Activated naive CD4-positive, alpha-beta T cell treated with anti-CD3 and anti-CD28 coated beads for 36 hours (primary cell): Measurements from ENCODE around the gene GNA15. TPM values are rescaled to one million over a fixed set of nuclear protein-coding genes. Genes with fewer than 3 reads are reported as not detected.

Experiments used
- CTCF ChIA-PET: fragments of 350-600 bp; sonication (Branson Sonifier 250); formaldehyde crosslinking; loops from one replicate; lab custom pipeline; 2021; ENCODE audit warnings: antibody characterized with exemption; lab: Charles Lee
- DNase-seq: peaks from one replicate; pipeline ENCODE4 v3.0.0-alpha.2; 2020
- H3K27ac Mint-ChIP-seq: one replicate; pipeline ENCODE4 v1.8.0; 2021; ENCODE audit warnings: mild to moderate bottlenecking, mixed read lengths
- H3K27me3 Mint-ChIP-seq: one replicate; pipeline ENCODE4 v1.8.0; 2021; ENCODE audit warnings: low read depth, mixed read lengths
- H3K36me3 Mint-ChIP-seq: one replicate; pipeline ENCODE4 v1.8.0; 2021; ENCODE audit warnings: low read depth, mixed read lengths
- H3K4me1 Mint-ChIP-seq: one replicate; pipeline ENCODE4 v1.8.0; 2021; ENCODE audit warnings: low read depth, mixed read lengths
- H3K4me3 Mint-ChIP-seq: one replicate; pipeline ENCODE4 v1.8.0; 2021; ENCODE audit warnings: mild to moderate bottlenecking, moderate library complexity, mixed read lengths
- H3K9me3 Mint-ChIP-seq: one replicate; pipeline ENCODE4 v1.8.0; 2021; ENCODE audit warnings: mixed read lengths
- intact Hi-C: fragments of 100-400 bp; cut with micrococcal nuclease; formaldehyde crosslinking; loops from one replicate; pipeline ENCODE4 v1.15.1; 2023
- total RNA-seq, 2 experiments: library from RNA; stranded (reverse); gene quantifications; one replicate each; pipeline ENCODE4 v1.2.3, GENCODE V29; 2021

Gene GNA15
- total RNA-seq, 2 experiments from 2014 or later, result 26.6 to 28.4 TPM

- peaks cover 18% of the 10 kb centered on the region for H3K4me1 Mint-ChIP-seq
- CTCF ChIA-PET, result no interaction called here
- no peaks in the 10 kb centered on the region for H3K9me3 Mint-ChIP-seq
- no peak overlapping the region for H3K4me3 Mint-ChIP-seq
- H3K27me3 Mint-ChIP-seq, result no peaks in the 10 kb centered on the region
- no peak for DNase-seq
- H3K36me3 Mint-ChIP-seq, result peaks cover 21% of the 10 kb centered on the region
- H3K27ac Mint-ChIP-seq, result no peak overlapping the region
- intact Hi-C loops, result no loop called here
Observed at GRCh38 chr19:3175781-3176714, 40.2 kb downstream of the GNA15 start.

GRCh38 chr19:3176715-3177501 lies 41.1 kb downstream of the GNA15 start:
- CTCF ChIA-PET, result no interaction called here
- peak overlapping the region; percentile 68 for H3K4me3 Mint-ChIP-seq
- no peaks in the 10 kb centered on the region for H3K9me3 Mint-ChIP-seq
- intact Hi-C loops, result loop anchor here (1.0 kb wide), 1 partner anchor 227 kb away; no protein-coding TSS in a partner anchor
- H3K36me3 Mint-ChIP-seq, result peaks cover 21% of the 10 kb centered on the region
- no peaks in the 10 kb centered on the region for H3K27me3 Mint-ChIP-seq
- DNase-seq, result peak; percentile 84
- H3K27ac Mint-ChIP-seq, result peak overlapping the region; percentile 84
- peaks cover 20% of the 10 kb centered on the region for H3K4me1 Mint-ChIP-seq

- CTCF ChIA-PET, result no interaction called here
- H3K9me3 Mint-ChIP-seq, result no peaks in the 10 kb centered on the region
- intact Hi-C loops, result loop anchor here (2.0 kb wide), 1 partner anchor 46 kb away; no protein-coding TSS in a partner anchor
Observed at GRCh38 chr19:3178377-3178972, 42.6 kb downstream of the GNA15 start, which contains the start of gene S1PR4. TSS of gene S1PR4 (plus strand) at chr19:3178769. CDS start at chr19:3178793, 24 bp downstream.

GRCh38 chr19:3178973-3179738 lies 43.3 kb downstream of the GNA15 start:
- H3K9me3 Mint-ChIP-seq, result no peaks in the 10 kb centered on the region
- CTCF ChIA-PET, result no interaction called here
- no peaks in the 10 kb centered on the region for H3K27me3 Mint-ChIP-seq
- intact Hi-C loops, result loop anchor here (2.0 kb wide), 1 partner anchor 46 kb away; no protein-coding TSS in a partner anchor
- peak; percentile 40 for DNase-seq
- peak overlapping the region; percentile 100 for H3K4me3 Mint-ChIP-seq
- H3K36me3 Mint-ChIP-seq, result peaks cover 21% of the 10 kb centered on the region
- H3K27ac Mint-ChIP-seq, result peak overlapping the region; percentile 99
- peaks cover 34% of the 10 kb centered on the region for H3K4me1 Mint-ChIP-seq

More at GRCh38 chr19:3178377-3178972, 42.6 kb downstream of the GNA15 start, which contains the start of gene S1PR4:
- DNase-seq, result peak; percentile 73
- Mint-ChIP-seq H3K4me1 (peaks cover 27% of the 10 kb centered on the region), H3K27ac (peak within 1 kb of the TSS; percentile 99), H3K36me3 (peaks cover 21% of the 10 kb centered on the region), H3K27me3 (no peaks in the 10 kb centered on the region), H3K4me3 (peak within 1 kb of the TSS; percentile 100)

GRCh38 chr19:3179739-3180293 lies 44.0 kb downstream of the GNA15 start:
- H3K27me3 Mint-ChIP-seq, result no peaks in the 10 kb centered on the region
- CTCF ChIA-PET, result no interaction called here
- no peaks in the 10 kb centered on the region for H3K9me3 Mint-ChIP-seq
- peak overlapping the region; percentile 99 for H3K27ac Mint-ChIP-seq
- H3K4me1 Mint-ChIP-seq, result peaks cover 40% of the 10 kb centered on the region
- peaks cover 21% of the 10 kb centered on the region for H3K36me3 Mint-ChIP-seq
- peak overlapping the region; percentile 100 for H3K4me3 Mint-ChIP-seq
- intact Hi-C loops, result loop anchor here (1.0 to 2.0 kb wide), 2 partner anchors 25 to 47 kb away; no protein-coding TSS in a partner anchor
- DNase-seq, result peak; percentile 74

- H3K27ac Mint-ChIP-seq, result peak overlapping the region; percentile 99
- H3K4me1 Mint-ChIP-seq, result peaks cover 54% of the 10 kb centered on the region
- intact Hi-C loops, result loop anchor here (2.0 kb wide), 1 partner anchor 123 kb away; no protein-coding TSS in a partner anchor
Observed at GRCh38 chr19:3183721-3184641, 48.1 kb downstream of the GNA15 start.

GRCh38 chr19:3184847-3185460 lies 49.1 kb downstream of the GNA15 start:
- Mint-ChIP-seq H3K4me1 (peaks cover 57% of the 10 kb centered on the region), H3K36me3 (peaks cover 20% of the 10 kb centered on the region), H3K4me3 (peak overlapping the region; percentile 98), H3K27ac (peak overlapping the region; percentile 99), H3K9me3 (no peaks in the 10 kb centered on the region), H3K27me3 (no peaks in the 10 kb centered on the region)
- CTCF ChIA-PET, result interaction anchor here (1.6 kb wide), 1 partner anchor 233 kb away, joined by 3 read pairs; no protein-coding TSS in a partner anchor
- peak; percentile 84 for DNase-seq
- intact Hi-C loops, result loop anchor here (1.0 to 2.0 kb wide), 4 partner anchors 124 to 402 kb away; partner anchors contain the start of gene SGTA

More at GRCh38 chr19:3183721-3184641, 48.1 kb downstream of the GNA15 start:
- CTCF ChIA-PET, result interaction anchor here (0.6 to 1.6 kb wide), 4 partner anchors 20 to 1401 kb away, joined by 3 to 5 read pairs (median 3); no protein-coding TSS in a partner anchor
- H3K36me3 Mint-ChIP-seq, result peaks cover 28% of the 10 kb centered on the region
- no peaks in the 10 kb centered on the region for H3K27me3 Mint-ChIP-seq
- H3K4me3 Mint-ChIP-seq, result no peak overlapping the region
- H3K9me3 Mint-ChIP-seq, result no peaks in the 10 kb centered on the region
- no peak for DNase-seq

- H3K27me3 Mint-ChIP-seq, result no peaks in the 10 kb centered on the region
- no peaks in the 10 kb centered on the region for H3K9me3 Mint-ChIP-seq
- H3K27ac Mint-ChIP-seq, result peak within 1 kb of the TSS; percentile 99
- peaks cover 57% of the 10 kb centered on the region for H3K4me1 Mint-ChIP-seq
- H3K36me3 Mint-ChIP-seq, result peaks cover 13% of the 10 kb centered on the region
- peak; percentile 95 for DNase-seq
- H3K4me3 Mint-ChIP-seq, result peak within 1 kb of the TSS; percentile 98
- CTCF ChIA-PET, result interaction anchor here (1.6 kb wide), 1 partner anchor 234 kb away, joined by 3 read pairs; no protein-coding TSS in a partner anchor
- intact Hi-C loops, result loop anchor here (1.0 to 2.0 kb wide), 4 partner anchors 125 to 402 kb away; partner anchors contain the start of gene SGTA
Observed at GRCh38 chr19:3185461-3186159, 49.8 kb downstream of the GNA15 start, which contains the start of gene NCLN. TSS of gene NCLN (plus strand) at chr19:3185930. CDS start at chr19:3186031, 101 bp downstream.

GRCh38 chr19:3186160-3186688 lies 50.4 kb downstream of the GNA15 start:
- Mint-ChIP-seq H3K36me3 (peaks cover 13% of the 10 kb centered on the region), H3K9me3 (no peaks in the 10 kb centered on the region), H3K27ac (no peak overlapping the region), H3K4me3 (peak overlapping the region; percentile 98), H3K4me1 (peaks cover 60% of the 10 kb centered on the region), H3K27me3 (no peaks in the 10 kb centered on the region)
- intact Hi-C loops, result no loop called here
- CTCF ChIA-PET, result no interaction called here
- DNase-seq, result no peak
